IMR-90 (cell line): ENCODE data around the gene PDLIM5.

Experiments used
- CHD1 ChIP-seq: IDR thresholded peaks from 2 replicates; pipeline ENCODE4 v1.6.1; 2012; ENCODE audit warnings: low read depth, low read length, improper control_type of control experiment
- CTCF ChIP-seq: conservative IDR thresholded peaks from 2 replicates; pipeline ENCODE4 v1.5.1; 2012; ENCODE audit warnings: mild to moderate bottlenecking, low read depth, low read length, improper control_type of control experiment
- MAZ ChIP-seq: IDR thresholded peaks from 2 replicates; pipeline ENCODE4 v1.6.1; 2012; ENCODE audit warnings: low read depth, mild to moderate bottlenecking, low read length, improper control_type of control experiment, moderate library complexity, borderline replicate concordance
- MXI1 ChIP-seq: IDR thresholded peaks from 2 replicates; pipeline ENCODE4 v1.6.1; 2012; ENCODE audit warnings: low read depth, mild to moderate bottlenecking, low read length, moderate library complexity, borderline replicate concordance
- POLR2A ChIP-seq: IDR thresholded peaks from 2 replicates; pipeline ENCODE4 v1.6.1; 2012; ENCODE audit warnings: mild to moderate bottlenecking, low read depth, low read length
- RAD21 ChIP-seq: IDR thresholded peaks from 2 replicates; pipeline ENCODE4 v1.6.1; 2012; ENCODE audit warnings: low read length, improper control_type of control experiment
- RCOR1 ChIP-seq: IDR thresholded peaks from 2 replicates; pipeline ENCODE4 v1.6.1; 2012; ENCODE audit warnings: mild to moderate bottlenecking, low read length, improper control_type of control experiment; ENCODE audit not compliant: insufficient replicate concordance
- RFX5 ChIP-seq: IDR thresholded peaks from 2 replicates; pipeline ENCODE4 v1.8.0; 2012; ENCODE audit warnings: low read depth, mild to moderate bottlenecking, low read length, moderate library complexity
- SMC3 ChIP-seq: fragments of 150-350 bp; IDR thresholded peaks from 2 replicates; pipeline ENCODE4 v1.6.1; 2016; ENCODE audit warnings: low read depth, mild to moderate bottlenecking, antibody characterized with exemption, low read length, moderate library complexity
- USF2 ChIP-seq: fragments of 150-350 bp; IDR thresholded peaks from 2 replicates; pipeline ENCODE4 v1.6.1; 2017; ENCODE audit warnings: mild to moderate bottlenecking, antibody characterized with exemption, low read length, low read depth
- TF ChIP-seq, protein P1 (sequence below): fragments of 150-350 bp; IDR thresholded peaks from 2 replicates; pipeline ENCODE4 v1.6.1; 2016; ENCODE audit warnings: low read depth, mild to moderate bottlenecking, low read length, moderate library complexity, borderline replicate concordance

GRCh38 chr4:94649381-94650133 is 197.8 kb downstream of the PDLIM5 start:
- TF ChIP-seq CTCF (no peak), POLR2A (no peak), USF2 (no peak), MXI1 (no peak), CHD1 (no peak), RCOR1 (no peak), RFX5 (no peak), MAZ (no peak), RAD21 (no peak), SMC3 (no peak)
- TF ChIP-seq, protein P1, sequence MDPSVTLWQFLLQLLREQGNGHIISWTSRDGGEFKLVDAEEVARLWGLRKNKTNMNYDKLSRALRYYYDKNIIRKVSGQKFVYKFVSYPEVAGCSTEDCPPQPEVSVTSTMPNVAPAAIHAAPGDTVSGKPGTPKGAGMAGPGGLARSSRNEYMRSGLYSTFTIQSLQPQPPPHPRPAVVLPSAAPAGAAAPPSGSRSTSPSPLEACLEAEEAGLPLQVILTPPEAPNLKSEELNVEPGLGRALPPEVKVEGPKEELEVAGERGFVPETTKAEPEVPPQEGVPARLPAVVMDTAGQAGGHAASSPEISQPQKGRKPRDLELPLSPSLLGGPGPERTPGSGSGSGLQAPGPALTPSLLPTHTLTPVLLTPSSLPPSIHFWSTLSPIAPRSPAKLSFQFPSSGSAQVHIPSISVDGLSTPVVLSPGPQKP = no peak
